IPS DF 6.9 (cell line): ENCODE measurements around the gene KIF9.
"Not testable (repeated sequence)": the region's sequence is repeated elsewhere in the genome, so short reads cannot be mapped to it uniquely, and the experiment has no call there.

Source experiments
- DNase-seq: peaks from one replicate; pipeline ENCODE4 v3.0.0-alpha.2; 2013; ENCODE audit warnings: low read depth, low spot score
- H3K27ac ChIP-seq: one replicate; pipeline ENCODE4 v1.5.1; 2013; ENCODE audit warnings: low read length, control low read depth
- H3K27me3 ChIP-seq: 2 replicates; pipeline ENCODE4 v1.6.1; 2013; ENCODE audit warnings: mild to moderate bottlenecking, low read length; ENCODE audit not compliant: control insufficient read depth, insufficient read depth
- H3K36me3 ChIP-seq: 2 replicates; pipeline ENCODE4 v1.6.1; 2013; ENCODE audit warnings: low read length; ENCODE audit not compliant: control insufficient read depth, insufficient read depth
- H3K4me1 ChIP-seq: 2 replicates; pipeline ENCODE4 v1.6.1; 2013; ENCODE audit warnings: low read length; ENCODE audit not compliant: control insufficient read depth, insufficient read depth
- H3K4me3 ChIP-seq: 2 replicates; pipeline ENCODE4 v1.5.1; 2013; ENCODE audit warnings: mild to moderate bottlenecking, low read length
- H3K9me3 ChIP-seq: 2 replicates; pipeline ENCODE4 v1.6.1; 2013; ENCODE audit warnings: low read length, inconsistent platforms; ENCODE audit not compliant: control insufficient read depth, insufficient read depth
- WGBS: extraction: QIAGEN DNeasy Blood & Tissue Kit; methylation state at CpG from one replicate; pipeline ENCODE4 v1.1.7; 2013; ENCODE audit warnings: mixed read lengths, missing lambda C conversion rate; ENCODE audit not compliant: insufficient read length, insufficient coverage; 5-methylcytosine and 5-hydroxymethylcytosine counted together

KIF9 gene

DNA sequence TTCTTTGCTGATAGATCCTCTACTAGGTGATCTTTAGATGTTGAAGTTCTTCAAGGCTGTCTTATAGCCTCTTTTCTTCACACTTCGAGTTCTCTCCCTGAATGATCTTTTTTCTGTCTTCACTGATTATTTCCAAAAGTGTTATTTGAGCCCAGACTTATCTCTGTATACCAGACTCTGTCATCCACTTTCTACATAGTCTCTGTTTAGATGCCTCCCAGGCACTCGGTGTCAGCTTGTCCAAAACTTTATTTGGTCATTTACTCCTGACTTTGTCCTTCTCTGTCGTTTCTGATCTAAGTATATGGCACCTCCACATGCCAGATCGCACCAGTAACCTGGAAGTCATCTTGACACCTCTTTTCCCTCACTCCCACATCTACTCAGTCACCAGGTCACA, 27.8 kb upstream of the KIF9 start:
- Histone ChIP-seq H3K4me1 (no peaks in the 10 kb centered on the region), H3K27me3 (no peaks in the 10 kb centered on the region), H3K27ac (no peak overlapping the region), H3K4me3 (no peak overlapping the region), H3K9me3 (no peaks in the 10 kb centered on the region), H3K36me3 (no peaks in the 10 kb centered on the region)
- no peak for DNase-seq
- WGBS, result no CpG with 5 or more reads among the region's 4 CpGs

DNA sequence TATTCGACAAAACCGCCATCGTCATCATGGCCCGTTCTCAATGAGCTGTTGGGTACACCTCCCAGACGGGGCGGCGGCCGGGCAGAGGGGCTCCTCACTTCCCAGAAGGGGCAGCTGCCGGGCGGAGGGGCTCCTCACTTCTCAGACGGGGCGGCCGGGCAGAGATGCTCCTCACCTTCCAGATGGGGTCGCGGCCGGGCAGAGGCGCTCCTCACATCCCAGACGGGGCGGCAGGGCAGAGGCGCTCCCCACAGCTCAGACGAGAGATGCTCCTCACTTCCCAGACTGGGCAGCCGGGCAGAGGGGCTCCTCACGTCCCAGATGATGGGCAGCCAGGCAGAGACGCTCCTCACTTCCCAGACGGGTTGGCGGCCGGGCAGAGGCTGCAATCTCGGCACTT, 26.6 kb upstream of the KIF9 start:
- not testable (repeated sequence) for H3K27ac ChIP-seq

DNA sequence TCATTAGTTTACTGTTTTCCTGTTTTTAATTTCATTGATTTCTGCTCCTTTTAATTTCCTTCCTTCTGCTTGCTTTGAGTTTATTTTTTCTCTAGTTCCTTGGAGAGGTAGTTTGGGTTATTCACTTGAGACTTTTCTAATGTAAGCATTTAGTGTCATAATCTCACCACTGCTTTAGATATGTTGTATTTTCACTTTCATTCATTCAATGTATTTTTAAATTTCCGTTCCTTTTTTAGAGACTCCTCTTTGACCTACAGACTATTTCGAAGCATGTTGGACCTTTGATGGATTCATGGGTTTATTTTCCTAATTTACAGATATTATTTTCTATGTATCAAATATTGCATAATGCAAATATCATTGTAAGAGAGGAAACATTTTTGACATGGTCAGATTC, 23.4 kb upstream of the KIF9 start:
- Histone ChIP-seq H3K4me3 (no peak overlapping the region), H3K27ac (no peak overlapping the region), H3K4me1 (no peaks in the 10 kb centered on the region), H3K36me3 (no peaks in the 10 kb centered on the region), H3K27me3 (no peaks in the 10 kb centered on the region), H3K9me3 (no peaks in the 10 kb centered on the region)
- DNase-seq, result no peak
- no CpG with 5 or more reads among the region's 2 CpGs for WGBS

More for the DNA sequence above, 26.6 kb upstream of the KIF9 start:
- not testable (repeated sequence) for H3K4me1 ChIP-seq, H3K9me3 ChIP-seq, H3K36me3 ChIP-seq, DNase-seq, H3K27me3 ChIP-seq, H3K4me3 ChIP-seq
- WGBS, result no CpG with 5 or more reads among the region's 28 CpGs

DNA sequence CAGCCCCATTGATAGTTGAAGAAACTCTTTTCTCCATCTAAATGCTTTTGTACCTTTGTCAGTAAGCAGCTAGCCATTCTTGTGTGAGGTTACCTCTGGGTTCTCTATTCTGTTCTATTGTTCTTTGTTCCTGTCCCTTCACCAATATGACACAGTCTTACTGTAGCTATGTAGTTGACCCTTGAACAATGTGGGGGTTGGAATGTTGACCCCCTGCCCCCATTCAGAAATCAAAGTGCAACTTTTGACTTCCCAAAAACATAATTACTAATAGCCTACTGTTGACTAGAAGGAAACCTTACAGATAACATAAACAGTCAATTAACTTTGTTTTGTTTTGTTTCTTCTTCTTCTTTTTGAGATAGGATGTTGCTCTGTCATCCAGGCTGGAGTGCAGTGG, 18.9 kb upstream of the KIF9 start:
- no peaks in the 10 kb centered on the region for H3K27me3 ChIP-seq
- H3K4me1 ChIP-seq, result no peaks in the 10 kb centered on the region
- no peaks in the 10 kb centered on the region for H3K9me3 ChIP-seq
- no peak overlapping the region for H3K27ac ChIP-seq
- no peak for DNase-seq
- no peak overlapping the region for H3K4me3 ChIP-seq
- no peaks in the 10 kb centered on the region for H3K36me3 ChIP-seq

DNA sequence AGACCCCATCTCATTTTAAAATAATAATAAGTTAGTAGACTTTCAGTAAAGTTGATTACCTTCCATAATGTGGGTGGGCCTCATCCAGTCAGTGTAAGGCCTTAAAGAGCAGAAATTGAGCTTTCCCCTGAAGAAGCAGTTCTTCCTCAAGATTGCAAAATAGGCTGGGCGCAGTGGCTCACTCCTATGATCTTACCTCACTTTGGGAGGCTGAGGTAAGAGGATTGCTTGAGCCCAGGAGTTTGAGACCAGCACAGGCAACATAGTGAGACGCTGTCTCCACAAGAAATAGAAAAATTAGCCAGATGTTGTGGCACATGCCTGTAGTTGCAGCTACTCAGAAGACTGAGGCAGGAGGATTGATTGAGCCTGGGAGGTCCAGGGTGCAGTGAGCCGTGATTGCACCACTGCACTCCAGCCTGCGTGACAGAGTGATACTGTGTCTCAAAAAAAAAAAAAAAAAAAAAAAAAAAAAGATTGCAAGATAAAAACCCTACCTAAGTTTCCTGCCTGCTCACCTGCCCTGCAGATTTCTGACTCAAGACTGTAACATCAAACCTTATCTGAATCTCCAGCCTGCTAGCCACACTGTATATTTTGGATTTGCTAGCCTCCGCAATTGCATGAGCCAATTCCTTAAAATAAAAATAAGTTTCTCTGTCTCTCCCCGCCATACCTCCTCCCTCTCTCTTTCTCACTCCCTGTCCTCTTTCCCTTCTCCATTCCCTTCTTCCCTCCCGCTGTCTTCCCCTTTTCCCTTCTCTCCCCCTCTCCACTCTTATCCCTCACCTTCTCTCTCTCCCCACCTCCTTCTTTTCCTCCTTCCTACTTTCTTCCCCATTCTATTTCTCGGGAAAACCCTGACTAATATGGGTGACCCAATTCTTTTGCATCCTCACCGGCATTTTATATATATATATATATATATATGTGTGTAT, 17.1 kb upstream of the KIF9 start:
- Histone ChIP-seq H3K9me3 (no peaks in the 10 kb centered on the region), H3K4me1 (no peaks in the 10 kb centered on the region), H3K4me3 (no peak overlapping the region), H3K27me3 (no peaks in the 10 kb centered on the region), H3K27ac (no peak overlapping the region), H3K36me3 (no peaks in the 10 kb centered on the region)
- 100% methylated on average over 2 of the region's 9 CpGs for WGBS
- no peak for DNase-seq

DNA sequence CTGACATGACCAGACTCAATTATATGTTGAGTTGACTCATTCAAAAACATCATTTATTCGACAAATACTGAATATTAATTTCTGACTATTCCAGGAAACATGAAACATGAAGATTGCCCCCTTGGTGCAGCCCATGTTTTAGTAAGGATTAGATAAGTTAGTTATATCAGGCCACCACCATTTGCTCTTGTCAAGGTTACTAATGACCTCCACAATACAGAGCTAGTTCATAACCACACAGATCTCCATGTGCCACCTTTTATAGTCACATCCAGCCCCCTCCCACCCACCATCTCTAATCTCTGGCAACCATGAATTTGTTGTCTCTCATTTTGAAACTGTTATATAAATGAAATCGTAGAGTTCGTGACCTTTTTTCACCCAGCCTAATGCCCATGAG, 15.8 kb upstream of the KIF9 start:
- DNase-seq, result no peak
- Histone ChIP-seq H3K4me3 (no peak overlapping the region), H3K27ac (no peak overlapping the region), H3K4me1 (no peaks in the 10 kb centered on the region), H3K36me3 (no peaks in the 10 kb centered on the region), H3K27me3 (no peaks in the 10 kb centered on the region), H3K9me3 (no peaks in the 10 kb centered on the region)
- WGBS, result no CpG with 5 or more reads among the region's 3 CpGs

DNA sequence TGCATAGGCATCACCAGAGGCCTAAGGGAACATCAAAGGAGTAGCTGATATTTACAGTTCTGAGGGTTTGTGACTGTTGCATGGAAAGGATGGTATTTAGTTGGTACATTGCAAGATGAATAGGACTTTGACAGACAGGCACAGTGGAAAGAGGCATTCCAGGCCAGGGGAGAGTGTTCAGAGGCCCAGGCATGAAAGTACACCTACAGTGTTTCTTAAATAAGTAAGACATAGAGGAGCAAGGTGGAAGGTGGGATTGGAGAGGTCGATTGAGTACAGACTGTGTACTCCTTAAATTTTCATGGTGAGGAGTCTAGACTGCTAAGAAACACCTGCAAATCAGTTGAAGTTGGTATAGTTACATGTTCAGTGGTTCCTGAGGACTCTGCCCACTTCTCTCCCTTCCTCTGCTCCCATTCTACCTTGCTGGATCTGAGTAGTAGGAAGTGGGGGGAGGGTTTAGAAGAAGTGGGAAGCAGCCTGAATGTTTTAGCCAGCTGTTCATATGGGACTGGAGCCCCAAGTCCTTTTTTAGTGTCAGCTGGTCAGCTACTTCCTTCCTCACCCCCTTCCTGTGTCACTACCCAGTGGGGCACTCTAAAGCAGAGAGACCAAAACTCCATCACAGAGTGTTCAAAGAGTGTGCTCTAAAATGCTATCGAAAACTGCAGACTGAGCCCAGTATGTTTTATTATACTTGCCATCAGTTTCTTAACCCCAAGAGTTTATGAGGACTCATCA, 14.1 kb upstream of the KIF9 start:
- WGBS, result no CpG with 5 or more reads among the region's 2 CpGs
- no peaks in the 10 kb centered on the region for H3K36me3 ChIP-seq
- no peak for DNase-seq
- H3K4me1 ChIP-seq, result no peaks in the 10 kb centered on the region
- no peak overlapping the region for H3K27ac ChIP-seq
- H3K9me3 ChIP-seq, result no peaks in the 10 kb centered on the region
- H3K4me3 ChIP-seq, result no peak overlapping the region
- H3K27me3 ChIP-seq, result no peaks in the 10 kb centered on the region

DNA sequence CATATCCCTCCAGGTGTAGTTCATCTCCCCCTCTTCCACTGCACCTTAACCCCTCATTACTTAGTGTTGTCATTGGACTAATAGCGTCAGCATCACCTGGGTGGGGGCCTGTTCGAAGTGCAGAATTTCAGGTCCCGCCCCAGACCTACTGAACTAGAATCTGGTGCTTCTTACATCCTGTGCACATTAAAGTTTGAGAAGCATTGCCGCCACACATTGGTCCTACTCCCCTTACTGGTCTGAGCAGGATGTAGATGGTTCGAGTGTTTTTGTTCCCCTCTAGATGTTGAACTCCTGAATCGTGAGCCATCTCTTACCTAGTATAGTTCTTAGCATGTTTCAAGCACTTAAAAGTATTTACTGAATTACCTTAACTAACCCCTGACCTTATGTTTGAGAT, 13.4 kb upstream of the KIF9 start:
- WGBS, result no CpG with 5 or more reads among the region's 6 CpGs
- Histone ChIP-seq H3K9me3 (no peaks in the 10 kb centered on the region), H3K4me3 (no peak overlapping the region), H3K27ac (no peak overlapping the region), H3K4me1 (no peaks in the 10 kb centered on the region), H3K27me3 (no peaks in the 10 kb centered on the region), H3K36me3 (no peaks in the 10 kb centered on the region)
- no peak for DNase-seq

DNA sequence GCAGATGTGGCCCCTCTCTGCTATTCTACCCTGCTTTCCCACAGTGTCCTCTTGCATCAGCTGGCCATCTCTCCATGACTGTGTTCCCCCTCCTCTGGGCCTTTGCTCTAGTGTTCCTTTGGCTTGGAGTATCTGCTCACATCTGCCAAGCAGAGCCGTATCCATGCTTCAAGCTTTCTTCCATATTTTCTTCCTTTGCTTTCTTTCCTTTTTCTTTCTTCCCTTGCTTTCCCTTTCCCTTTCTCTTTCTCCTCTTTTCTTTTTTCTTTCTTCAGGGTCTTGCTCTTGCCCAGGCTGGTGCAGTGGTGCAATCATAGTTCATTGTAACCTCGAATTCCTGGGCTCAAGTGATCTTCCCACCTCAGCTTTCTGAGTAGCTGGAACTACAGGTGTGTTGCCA, 12.7 kb upstream of the KIF9 start:
- WGBS, result no CpG with 5 or more reads among the region's 2 CpGs
- Histone ChIP-seq H3K36me3 (no peaks in the 10 kb centered on the region), H3K4me3 (no peak overlapping the region), H3K27me3 (no peaks in the 10 kb centered on the region), H3K27ac (no peak overlapping the region), H3K9me3 (no peaks in the 10 kb centered on the region), H3K4me1 (no peaks in the 10 kb centered on the region)
- DNase-seq, result no peak

DNA sequence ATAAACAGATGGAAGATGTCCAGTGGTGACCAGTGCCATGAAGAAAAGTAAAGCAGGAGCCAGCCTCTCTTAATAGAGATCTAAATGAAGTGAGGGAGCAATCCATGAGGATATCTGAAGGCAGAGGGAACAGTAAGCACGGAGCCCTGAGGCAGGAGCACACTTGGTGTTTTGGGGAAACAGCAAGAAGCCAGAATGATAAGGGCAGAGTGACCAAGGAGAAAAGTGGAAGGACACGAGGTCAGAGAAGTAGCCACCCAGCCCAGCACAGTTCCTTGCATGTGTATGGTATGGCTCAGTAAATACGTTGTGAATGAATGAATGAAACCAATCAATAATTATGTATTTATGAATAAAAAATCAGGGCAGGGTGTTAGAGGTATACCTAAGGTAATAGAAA, 11.8 kb upstream of the KIF9 start:
- Histone ChIP-seq H3K9me3 (no peaks in the 10 kb centered on the region), H3K4me1 (no peaks in the 10 kb centered on the region), H3K27me3 (no peaks in the 10 kb centered on the region), H3K36me3 (no peaks in the 10 kb centered on the region), H3K4me3 (no peak overlapping the region), H3K27ac (no peak overlapping the region)
- no peak for DNase-seq
- WGBS, result no CpG with 5 or more reads among the region's 3 CpGs
